Cardiac muscle cell (in vitro differentiated cells and primary cell): Measurements from ENCODE around the gene SLC37A1. TPM values are rescaled to one million over a fixed set of nuclear protein-coding genes. Genes with fewer than 3 reads are reported as not detected.

Experiments
- DNase-seq, 2 donors: peaks; one replicate each; pipeline versions ENCODE4 v3.0.0 to v3.0.0-alpha.2; 2010 to 2017; ENCODE audit warnings: low read depth in 1 of 2, low spot score in 1 of 2
- H3K27ac ChIP-seq: fragments of 200-600 bp; sonication (generic); 2 replicates; pipeline ENCODE4 v1.5.1; 2016
- H3K27me3 ChIP-seq: fragments of 200-600 bp; sonication (generic); 2 replicates; pipeline ENCODE4 v1.6.0; 2016; ENCODE audit warnings: control low read depth
- H3K36me3 ChIP-seq: fragments of 200-600 bp; sonication (generic); 2 replicates; pipeline ENCODE4 v1.5.1; 2016; ENCODE audit warnings: control low read depth
- H3K4me1 ChIP-seq: fragments of 200-600 bp; sonication (generic); 2 replicates; pipeline ENCODE4 v1.8.1; 2017; ENCODE audit warnings: low read depth, mild to moderate bottlenecking, mixed run types
- H3K4me3 ChIP-seq: fragments of 200-600 bp; sonication (generic); 2 replicates; pipeline ENCODE4 v1.5.1; 2016; ENCODE audit warnings: mild to moderate bottlenecking
- H3K9me3 ChIP-seq: fragments of 200-600 bp; sonication (generic); 2 replicates; pipeline ENCODE4 v1.5.1; 2017; ENCODE audit warnings: low read depth, mild to moderate bottlenecking, control low read depth
- CTCF ChIP-seq: IDR thresholded peaks from 2 replicates; pipeline ENCODE4 v1.5.1; 2012; ENCODE audit warnings: low read depth, mild to moderate bottlenecking, low read length
- polyA plus RNA-seq: library from polyadenylated mRNA; unstranded; fragments of >200 nt; fragmentation: Nextera tagmentation; extraction: Ambion mirVana; gene quantifications from 2 replicates; pipeline ENCODE4 v1.2.1, GENCODE V29; 2016
- total RNA-seq: library from RNA; depleted of rRNA; stranded (reverse); fragments of >200 nt; gene quantifications from 2 replicates; pipeline ENCODE4 v1.2.3, GENCODE V29; 2016

The SLC37A1 gene
- total and polyA plus RNA-seq, 2 experiments from 2014 or later: 3.5 to 8.4 TPM

GRCh38 chr21:42629933-42630589 lies 116.4 kb downstream of the SLC37A1 start:
- TF ChIP-seq CTCF: no peak
- DNase-seq: no peak
- H3K36me3 ChIP-seq: no peaks in the 10 kb centered on the region

DNA sequence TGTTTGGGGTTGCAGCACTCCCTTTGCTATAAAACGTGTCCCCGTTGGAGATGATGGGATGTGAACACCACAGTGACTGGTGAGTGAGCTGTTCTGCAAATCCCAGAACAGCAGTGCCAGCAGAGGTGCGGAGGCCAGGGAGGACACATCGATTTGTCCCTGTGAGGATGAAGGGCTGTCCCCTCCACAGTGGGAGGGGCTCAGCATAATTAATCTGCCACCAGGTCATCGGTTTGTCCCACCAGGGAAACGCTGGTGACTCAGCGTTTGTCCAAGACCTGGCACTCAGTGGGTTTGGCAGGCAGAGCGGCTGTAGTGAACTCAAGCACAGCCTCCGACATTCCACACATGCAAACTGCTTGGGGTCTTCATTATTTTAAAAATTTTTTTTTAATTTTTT lies 117.0 kb downstream of the SLC37A1 start:
- peaks cover 18% of the 10 kb centered on the region for H3K4me1 ChIP-seq
- no peak overlapping the region for H3K4me3 ChIP-seq
- H3K9me3 ChIP-seq: no peaks in the 10 kb centered on the region
- H3K27ac ChIP-seq: no peak overlapping the region
- DNase-seq: no peak
- no peaks in the 10 kb centered on the region for H3K36me3 ChIP-seq
- peaks cover 3% of the 10 kb centered on the region for H3K27me3 ChIP-seq
- no peak for TF ChIP-seq CTCF

More at GRCh38 chr21:42629933-42630589, 116.4 kb downstream of the SLC37A1 start:
- peaks cover 18% of the 10 kb centered on the region for H3K4me1 ChIP-seq
- no peak overlapping the region for H3K4me3 ChIP-seq
- H3K27me3 ChIP-seq: peaks cover 3% of the 10 kb centered on the region
- no peak overlapping the region for H3K27ac ChIP-seq
- no peaks in the 10 kb centered on the region for H3K9me3 ChIP-seq

Other genes starting within 250 kb of the SLC37A1 start
- gene TFF3, start 198.4 kb upstream of the SLC37A1 start, total RNA-seq: not detected in 2 replicates
- 0.38 TPM in 1 of 2 replicates, not detected in the other for gene TFF3, start 198.4 kb upstream of the SLC37A1 start, polyA plus RNA-seq
- gene TFF2, start 162.9 kb upstream of the SLC37A1 start, total RNA-seq: not detected in 2 replicates
- gene TFF2, start 162.9 kb upstream of the SLC37A1 start, polyA plus RNA-seq: not detected in 2 replicates
- gene TFF1, start 147.3 kb upstream of the SLC37A1 start, total RNA-seq: not detected in 2 replicates
- gene TFF1, start 147.3 kb upstream of the SLC37A1 start, polyA plus RNA-seq: not detected in 2 replicates
- gene TMPRSS3, start 117.8 kb upstream of the SLC37A1 start, total RNA-seq: 0.25 TPM in 1 of 2 replicates, not detected in the other
- gene TMPRSS3, start 117.8 kb upstream of the SLC37A1 start, polyA plus RNA-seq: not detected in 2 replicates
- gene UBASH3A, start 110.0 kb upstream of the SLC37A1 start, total RNA-seq: not detected in 2 replicates
- not detected in 2 replicates for gene UBASH3A, start 110.0 kb upstream of the SLC37A1 start, polyA plus RNA-seq
- 0.06 TPM in 1 of 2 replicates, not detected in the other for gene RSPH1, start 17.6 kb upstream of the SLC37A1 start, total RNA-seq
- gene RSPH1, start 17.6 kb upstream of the SLC37A1 start, polyA plus RNA-seq: 0.43 and 1.6 TPM in 2 replicates
- 9.3 and 14.2 TPM in 2 replicates for gene PDE9A, start 139.8 kb downstream of the SLC37A1 start, total RNA-seq
- gene PDE9A, start 139.8 kb downstream of the SLC37A1 start, polyA plus RNA-seq: 6.8 and 12.5 TPM in 2 replicates